GM13977 (cell line): ENCODE data around the gene STARD6.

Experiments
- DNase-seq: peaks from one replicate; pipeline ENCODE4 v3.0.0; 2012; ENCODE audit warnings: low spot score
- in situ Hi-C: fragments of 300-500 bp; cut with MboI; formaldehyde crosslinking; loops from one replicate; pipeline ENCODE4 v1.12.0; 2022; ENCODE audit warnings: low sequenced_read_pairs, low pct_unique_long_range_greater_than_20kb, mixed read lengths, inconsistent platforms; ENCODE audit not compliant: unreplicated experiment
- TF ChIP-seq, protein P1 (sequence below): IDR thresholded peaks from 2 replicates; pipeline ENCODE4 v1.5.1; 2012; ENCODE audit warnings: mild to moderate bottlenecking, control low read depth; ENCODE audit not compliant: insufficient read depth; ENCODE audit errors: extremely low read depth, missing control alignments

Gene STARD6

GRCh38 chr18:54284981-54285785 is 72.5 kb downstream of the STARD6 start:
- peak; percentile 62 for DNase-seq
- in situ Hi-C loops, result no loop called here
- TF ChIP-seq, protein P1, sequence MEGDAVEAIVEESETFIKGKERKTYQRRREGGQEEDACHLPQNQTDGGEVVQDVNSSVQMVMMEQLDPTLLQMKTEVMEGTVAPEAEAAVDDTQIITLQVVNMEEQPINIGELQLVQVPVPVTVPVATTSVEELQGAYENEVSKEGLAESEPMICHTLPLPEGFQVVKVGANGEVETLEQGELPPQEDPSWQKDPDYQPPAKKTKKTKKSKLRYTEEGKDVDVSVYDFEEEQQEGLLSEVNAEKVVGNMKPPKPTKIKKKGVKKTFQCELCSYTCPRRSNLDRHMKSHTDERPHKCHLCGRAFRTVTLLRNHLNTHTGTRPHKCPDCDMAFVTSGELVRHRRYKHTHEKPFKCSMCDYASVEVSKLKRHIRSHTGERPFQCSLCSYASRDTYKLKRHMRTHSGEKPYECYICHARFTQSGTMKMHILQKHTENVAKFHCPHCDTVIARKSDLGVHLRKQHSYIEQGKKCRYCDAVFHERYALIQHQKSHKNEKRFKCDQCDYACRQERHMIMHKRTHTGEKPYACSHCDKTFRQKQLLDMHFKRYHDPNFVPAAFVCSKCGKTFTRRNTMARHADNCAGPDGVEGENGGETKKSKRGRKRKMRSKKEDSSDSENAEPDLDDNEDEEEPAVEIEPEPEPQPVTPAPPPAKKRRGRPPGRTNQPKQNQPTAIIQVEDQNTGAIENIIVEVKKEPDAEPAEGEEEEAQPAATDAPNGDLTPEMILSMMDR, result no peak

- no peak for DNase-seq
- TF ChIP-seq, protein P1, result no peak
Measured at GRCh38 chr18:54284535-54284934, 73.1 kb downstream of the STARD6 start.

GRCh38 chr18:54280220-54280569 is 77.5 kb downstream of the STARD6 start:
- no peak for DNase-seq
- in situ Hi-C loops, result no loop called here
- TF ChIP-seq, protein P1, result no peak

More at GRCh38 chr18:54284535-54284934, 73.1 kb downstream of the STARD6 start:
- in situ Hi-C loops, result no loop called here

GRCh38 chr18:54279477-54280219 is 78.0 kb downstream of the STARD6 start:
- DNase-seq, result no peak
- TF ChIP-seq, protein P1, result no peak
- in situ Hi-C loops, result loop anchor here (10.0 kb wide), 1 partner anchor 125 kb away; no protein-coding TSS in a partner anchor

DNA sequence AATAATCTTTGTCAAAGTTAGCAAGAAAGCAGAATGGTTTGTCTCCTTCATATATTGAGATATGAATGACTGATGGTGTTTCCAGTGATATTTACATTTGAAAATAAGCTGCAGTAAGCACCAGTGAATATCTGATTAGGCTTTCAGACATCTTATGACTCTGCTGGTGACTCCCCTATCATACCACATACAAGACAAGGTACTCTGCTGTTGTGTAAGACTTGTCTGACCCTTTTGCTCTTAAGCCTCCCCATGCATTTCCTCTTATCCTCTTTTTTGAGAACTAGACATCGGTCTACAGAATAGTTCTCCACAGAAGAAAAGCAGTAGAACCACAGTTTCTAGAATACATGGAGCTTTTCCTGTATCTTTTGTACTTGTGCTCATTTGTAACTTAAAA is 79.0 kb downstream of the STARD6 start:
- TF ChIP-seq, protein P1, result no peak
- no peak for DNase-seq
- in situ Hi-C loops, result loop anchor here (10.0 kb wide), 1 partner anchor 124 kb away; no protein-coding TSS in a partner anchor

DNA sequence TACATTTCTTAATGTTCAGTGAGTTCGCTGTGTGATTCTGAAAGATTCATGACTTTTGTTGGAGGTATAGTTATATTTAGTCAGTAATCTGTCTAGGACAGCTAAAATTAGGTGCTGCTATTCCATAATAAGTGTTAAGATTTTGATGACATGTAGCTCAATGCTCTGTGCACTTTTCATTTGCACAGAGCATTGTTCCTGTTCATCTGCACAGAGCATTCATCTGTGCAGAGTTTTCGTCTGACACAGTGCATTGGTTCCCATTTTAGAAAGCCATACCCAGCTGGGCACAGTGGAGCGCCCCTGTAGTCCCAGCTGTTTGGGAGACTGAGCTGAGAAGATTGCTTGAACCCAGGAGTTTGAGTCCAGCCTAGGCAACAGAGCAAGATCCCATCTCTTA is 79.8 kb downstream of the STARD6 start:
- no peak for DNase-seq
- TF ChIP-seq, protein P1, result no peak
- in situ Hi-C loops, result loop anchor here (10.0 kb wide), 1 partner anchor 123 kb away; no protein-coding TSS in a partner anchor
